GM23248 (cell line): Measurements from ENCODE around the gene ATP5ME. TPM values are rescaled to one million over a fixed set of nuclear protein-coding genes. Genes with fewer than 3 reads are reported as not detected.

Experiments used
- DNase-seq: peaks from one replicate; pipeline ENCODE4 v3.0.0-alpha.2; 2015
- H2AFZ ChIP-seq: fragments of 200-600 bp; sonication (generic); 2 replicates; pipeline ENCODE4 v1.6.1; 2016; ENCODE audit warnings: antibody characterized with exemption
- H3F3A ChIP-seq: fragments of 200-600 bp; sonication (generic); 2 replicates; pipeline ENCODE4 v1.6.1; 2016; ENCODE audit warnings: mild to moderate bottlenecking, antibody characterized with exemption, mixed run types; ENCODE audit not compliant: insufficient read depth
- H3K27ac ChIP-seq: fragments of 200-600 bp; sonication (generic); 2 replicates; pipeline ENCODE4 v1.5.1; 2016; ENCODE audit warnings: mild to moderate bottlenecking
- H3K27me3 ChIP-seq: fragments of 200-600 bp; sonication (generic); replicated peaks from 2 replicates; pipeline ENCODE4 v1.6.1; 2016; ENCODE audit warnings: mild to moderate bottlenecking; ENCODE audit not compliant: insufficient read depth
- H3K36me3 ChIP-seq: fragments of 200-600 bp; sonication (generic); 2 replicates; pipeline ENCODE4 v1.6.1; 2016; ENCODE audit warnings: low read depth, mild to moderate bottlenecking
- H3K4me1 ChIP-seq: fragments of 200-600 bp; sonication (generic); 2 replicates; pipeline ENCODE4 v1.6.1; 2016; ENCODE audit warnings: mild to moderate bottlenecking; ENCODE audit not compliant: insufficient read depth
- H3K4me2 ChIP-seq: fragments of 200-600 bp; sonication (generic); one replicate; pipeline ENCODE4 v1.6.1; 2016; ENCODE audit warnings: mild to moderate bottlenecking; ENCODE audit not compliant: unreplicated experiment
- H3K4me3 ChIP-seq: fragments of 200-600 bp; sonication (generic); 2 replicates; pipeline ENCODE4 v1.5.1; 2016; ENCODE audit warnings: mild to moderate bottlenecking
- H3K79me2 ChIP-seq: fragments of 200-600 bp; sonication (generic); 2 replicates; pipeline ENCODE4 v1.6.1; 2016; ENCODE audit warnings: mild to moderate bottlenecking; ENCODE audit not compliant: insufficient read depth
- H3K9ac ChIP-seq: fragments of 200-600 bp; sonication (generic); 2 replicates; pipeline ENCODE4 v1.6.1; 2016; ENCODE audit warnings: mild to moderate bottlenecking
- H3K9me2 ChIP-seq: fragments of 200-600 bp; sonication (generic); 2 replicates; pipeline ENCODE4 v1.6.1; 2016; ENCODE audit warnings: mixed run types, mild to moderate bottlenecking, moderate library complexity; ENCODE audit not compliant: insufficient read depth
- H3K9me3 ChIP-seq: fragments of 200-600 bp; sonication (generic); one replicate; pipeline ENCODE4 v1.6.1; 2017; ENCODE audit warnings: low read depth
- H4K20me1 ChIP-seq: fragments of 200-600 bp; sonication (generic); 2 replicates; pipeline ENCODE4 v1.6.0; 2016; ENCODE audit not compliant: insufficient read depth
- EZH2 ChIP-seq: fragments of 200-600 bp; sonication (generic); IDR thresholded peaks from 2 replicates; pipeline ENCODE4 v1.6.1; 2018; ENCODE audit warnings: antibody characterized with exemption, mild to moderate bottlenecking; ENCODE audit not compliant: insufficient read depth, poor library complexity, severe bottlenecking
- EZH2phosphoT487 ChIP-seq: fragments of 200-600 bp; sonication (generic); IDR thresholded peaks from 2 replicates; pipeline ENCODE4 v1.6.1; 2018; ENCODE audit warnings: antibody characterized with exemption, moderate library complexity, mild to moderate bottlenecking, low read depth; ENCODE audit not compliant: insufficient read depth
- whole genome bisulfite sequencing, 2 experiments: methylation state at CpG; one replicate each; pipeline ENCODE4 v1.1.6; 2015 to 2017; ENCODE audit warnings: low lambda C conversion rate in 2 of 2, low coverage in 1 of 2; ENCODE audit errors: missing lambda C conversion rate in 2 of 2; 5-methylcytosine and 5-hydroxymethylcytosine counted together
- in situ Hi-C: fragments of 300-500 bp; cut with MboI; formaldehyde crosslinking; loops from 2 replicates; pipeline ENCODE4 v1.15.0; 2020
- polyA plus RNA-seq: library from polyadenylated mRNA; unstranded; fragments of >200 nt; fragmentation: Nextera tagmentation; extraction: Ambion mirVana; gene quantifications from 2 replicates; pipeline ENCODE4 v1.2.1, GENCODE V29; 2016
- total RNA-seq: library from RNA; depleted of rRNA; stranded (reverse); fragments of >200 nt; shearing (Covaris generic); gene quantifications from 2 replicates; pipeline ENCODE4 v1.2.3, GENCODE V29; 2014

ATP5ME gene
- total and polyA plus RNA-seq, 2 experiments from 2014 or later = 26.3 to 478 TPM

DNA sequence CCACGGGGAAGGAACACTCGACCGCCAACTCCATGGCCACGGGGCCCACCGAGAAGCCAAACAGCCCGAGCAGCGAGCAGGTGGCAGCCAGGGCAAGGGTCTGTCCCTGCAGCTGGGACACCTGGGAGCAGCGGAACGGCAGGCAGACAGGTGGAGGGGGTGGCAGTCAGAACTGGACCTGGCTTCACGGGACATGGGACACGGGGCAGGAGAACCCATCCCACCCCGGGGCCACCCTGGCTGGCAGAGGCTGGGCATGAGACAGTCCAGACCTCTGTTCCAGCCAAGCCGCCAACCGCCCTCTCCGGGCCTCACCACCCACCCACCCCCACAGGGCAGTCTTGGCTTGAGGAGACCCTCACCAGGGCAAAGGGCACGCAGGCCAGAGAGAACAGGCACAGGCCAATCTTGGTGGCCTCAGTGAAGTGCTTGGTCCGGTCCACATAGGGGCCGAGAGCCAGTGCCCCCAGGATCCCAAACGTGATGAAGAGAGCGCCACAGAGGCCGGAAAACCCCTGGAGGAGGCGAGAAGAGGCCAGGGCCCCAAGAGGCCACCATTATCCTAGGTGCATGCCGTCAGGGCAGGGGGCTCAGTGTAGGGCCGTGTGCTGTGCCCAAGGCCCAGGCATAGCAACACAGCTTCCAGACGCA is 9.3 kb upstream of the ATP5ME start:
- no peak for TF ChIP-seq EZH2phosphoT487
- TF ChIP-seq EZH2 = no peak
- in situ Hi-C loops = no loop called here
- H3K9me2 ChIP-seq = no peaks in the 10 kb centered on the region
- no peak overlapping the region for H3K4me2 ChIP-seq
- no peaks in the 10 kb centered on the region for H3K36me3 ChIP-seq
- no peaks in the 10 kb centered on the region for H4K20me1 ChIP-seq
- no peak overlapping the region for H2AFZ ChIP-seq
- 77 to 79% methylated on average over 22 to 25 of the region's 25 CpGs for WGBS, 2 experiments
- no peaks in the 10 kb centered on the region for H3K9me3 ChIP-seq
- peaks cover 14% of the 10 kb centered on the region for H3K4me1 ChIP-seq
- H3K79me2 ChIP-seq = no peaks in the 10 kb centered on the region
- H3K27ac ChIP-seq = no peak overlapping the region
- H3F3A ChIP-seq = peaks cover 10% of the 10 kb centered on the region; the same call in 1 of the 2 replicates
- DNase-seq = no peak
- H3K9ac ChIP-seq = no peak overlapping the region
- H3K4me3 ChIP-seq = no peak overlapping the region
- no peaks in the 10 kb centered on the region for H3K27me3 ChIP-seq

DNA sequence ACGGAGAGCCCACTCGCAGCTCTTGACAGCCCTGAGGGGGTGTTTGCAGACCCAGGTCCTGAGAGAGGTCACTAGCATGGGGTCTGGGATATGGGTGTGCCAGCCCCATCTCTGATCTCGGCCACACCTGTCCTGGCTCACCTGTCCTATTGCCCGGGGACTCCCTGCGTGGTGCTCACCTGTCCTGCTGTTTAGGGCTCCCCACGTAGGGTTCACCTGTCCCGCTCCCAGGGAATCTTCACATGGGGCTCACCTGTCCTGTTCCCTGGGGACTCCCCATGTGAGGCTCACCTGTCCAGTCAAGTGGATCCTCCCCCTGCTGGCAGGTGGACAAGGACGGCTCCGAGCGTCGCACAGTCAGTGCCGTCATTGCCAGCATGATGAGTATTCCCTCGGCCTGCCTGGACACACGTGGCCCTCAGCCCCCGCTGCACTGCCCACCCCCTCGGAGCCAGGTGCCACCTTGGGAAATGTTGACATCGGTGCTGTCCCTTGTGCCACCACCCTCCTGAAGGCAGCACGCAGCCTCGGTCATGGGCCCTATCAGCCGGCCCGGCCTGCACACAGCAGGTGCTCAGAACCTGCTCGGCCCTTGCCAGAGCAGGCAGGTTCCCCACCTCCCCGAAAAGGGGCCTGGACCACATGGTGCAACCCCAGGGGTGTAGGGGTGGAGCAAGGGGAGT is 8.6 kb upstream of the ATP5ME start:
- H3K27me3 ChIP-seq = no peaks in the 10 kb centered on the region
- H3K36me3 ChIP-seq = no peaks in the 10 kb centered on the region
- H3K9me3 ChIP-seq = no peaks in the 10 kb centered on the region
- no peak overlapping the region for H2AFZ ChIP-seq
- no peak overlapping the region for H3K27ac ChIP-seq
- peaks cover 3% of the 10 kb centered on the region; the same call in 1 of the 2 replicates for H3F3A ChIP-seq
- H3K9me2 ChIP-seq = no peaks in the 10 kb centered on the region
- no peaks in the 10 kb centered on the region for H4K20me1 ChIP-seq
- H3K4me2 ChIP-seq = no peak overlapping the region
- in situ Hi-C loops = no loop called here
- TF ChIP-seq EZH2phosphoT487 (no peak), EZH2 (no peak)
- peaks cover 7% of the 10 kb centered on the region for H3K4me1 ChIP-seq
- WGBS, 2 experiments = 83 to 88% methylated on average over 23 of the region's 23 CpGs
- no peaks in the 10 kb centered on the region for H3K79me2 ChIP-seq
- H3K9ac ChIP-seq = no peak overlapping the region
- no peak for DNase-seq
- H3K4me3 ChIP-seq = no peak overlapping the region

DNA sequence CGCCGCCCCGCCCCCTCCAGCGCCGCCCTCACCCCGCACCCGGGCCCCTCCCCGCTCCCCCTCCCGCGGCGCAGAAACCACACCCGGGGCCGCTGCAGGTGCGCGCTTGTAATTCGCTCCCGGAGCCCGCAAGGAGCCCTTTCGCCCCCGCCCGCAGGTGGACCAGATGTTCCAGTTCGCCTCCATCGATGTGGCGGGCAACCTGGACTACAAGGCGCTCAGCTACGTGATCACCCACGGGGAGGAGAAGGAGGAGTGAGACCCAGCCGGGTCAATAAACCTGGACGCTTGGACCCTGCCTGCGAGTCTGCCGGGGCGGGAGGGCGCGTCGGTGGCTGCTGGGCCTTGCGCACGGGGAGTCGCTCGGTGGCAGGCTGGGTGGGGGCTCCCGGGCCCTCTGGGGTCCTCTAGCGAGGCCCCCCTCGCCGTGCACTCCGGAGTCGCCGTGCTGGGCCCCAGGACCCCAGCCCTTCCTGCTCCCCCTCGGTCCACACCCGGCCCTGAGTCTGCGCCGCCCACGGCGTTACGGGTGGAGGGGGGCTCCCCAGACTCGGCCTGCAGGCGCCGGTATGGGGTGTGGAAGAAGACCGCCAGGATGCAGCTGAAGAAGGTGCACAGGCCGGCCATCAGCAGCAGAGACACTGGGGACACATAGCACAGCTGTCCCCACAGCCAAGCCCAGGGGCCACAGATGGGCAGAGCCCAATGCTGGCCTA is 7.8 kb upstream of the ATP5ME start:
- no peak overlapping the region for H3K9ac ChIP-seq
- H3K9me2 ChIP-seq = no peaks in the 10 kb centered on the region
- no peaks in the 10 kb centered on the region for H3K79me2 ChIP-seq
- in situ Hi-C loops = no loop called here
- TF ChIP-seq EZH2phosphoT487 (no peak), EZH2 (no peak)
- H3K27ac ChIP-seq = no peak overlapping the region
- no peaks in the 10 kb centered on the region for H3K27me3 ChIP-seq
- 79 to 91% methylated on average over 31 to 55 of the region's 58 CpGs for WGBS, 2 experiments
- H3K4me3 ChIP-seq = no peak overlapping the region
- H3F3A ChIP-seq = no peaks in the 10 kb centered on the region
- H3K9me3 ChIP-seq = no peaks in the 10 kb centered on the region
- no peak overlapping the region for H2AFZ ChIP-seq
- no peak overlapping the region for H3K4me2 ChIP-seq
- peaks cover under 1% of the 10 kb centered on the region; the same call in 1 of the 2 replicates for H3K4me1 ChIP-seq
- H3K36me3 ChIP-seq = no peaks in the 10 kb centered on the region
- no peak for DNase-seq
- no peaks in the 10 kb centered on the region for H4K20me1 ChIP-seq

DNA sequence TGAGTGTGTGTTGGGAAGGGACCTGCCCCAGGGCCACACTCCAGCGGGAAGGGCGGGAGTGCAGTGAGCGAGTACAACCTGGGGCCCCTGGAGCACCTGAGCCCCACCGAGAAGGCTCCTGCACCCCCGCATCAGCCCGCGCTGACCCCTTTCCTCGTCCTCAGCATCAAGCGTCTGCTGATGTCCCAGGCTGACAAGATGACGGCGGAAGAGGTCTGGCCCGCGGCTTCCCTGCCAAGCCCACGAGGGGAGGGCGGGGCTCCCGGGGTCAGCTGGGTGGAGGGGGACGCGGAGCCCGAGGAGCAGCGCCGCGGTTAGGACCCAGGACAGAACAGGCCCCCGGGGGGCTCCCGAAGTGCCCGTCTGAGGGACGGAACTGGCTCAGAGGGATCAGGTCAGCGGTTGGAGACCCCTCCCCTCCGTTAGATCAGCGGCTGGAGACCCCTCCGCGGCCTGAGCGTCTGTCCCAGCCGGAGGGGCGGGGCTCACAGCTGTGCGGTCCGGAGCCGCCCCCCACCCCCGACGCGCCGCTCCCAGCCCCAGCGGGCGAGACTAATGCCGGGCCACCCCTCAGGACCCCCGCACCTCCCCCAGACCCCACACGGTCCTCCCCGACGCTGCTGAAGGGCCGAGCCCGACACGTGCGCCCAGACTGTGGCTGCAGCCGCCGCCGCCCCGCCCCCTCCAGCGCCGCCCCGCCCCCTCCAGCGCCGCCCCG is 7.0 kb upstream of the ATP5ME start:
- TF ChIP-seq EZH2phosphoT487 (no peak), EZH2 (no peak)
- Histone ChIP-seq H3K4me2 (peak overlapping the region; percentile 28), H3K4me1 (no peaks in the 10 kb centered on the region), H2AFZ (no peak overlapping the region), H3K9ac (peak overlapping the region; percentile 33; the same call in 1 of the 2 replicates), H3F3A (no peaks in the 10 kb centered on the region), H3K9me2 (no peaks in the 10 kb centered on the region), H3K27ac (no peak overlapping the region), H3K27me3 (no peaks in the 10 kb centered on the region), H3K4me3 (peak overlapping the region; percentile 54), H4K20me1 (no peaks in the 10 kb centered on the region), H3K36me3 (no peaks in the 10 kb centered on the region), H3K9me3 (no peaks in the 10 kb centered on the region), H3K79me2 (no peaks in the 10 kb centered on the region)
- peak; percentile 66 for DNase-seq
- WGBS, 2 experiments = 2 to 5% methylated on average over 13 to 50 of the region's 62 CpGs
- in situ Hi-C loops = no loop called here
